Right lobe of liver (tissue), 6 donors: ENCODE measurements around the gene IQGAP3. TPM values are rescaled to one million over a fixed set of nuclear protein-coding genes. Genes with fewer than 3 reads are reported as not detected.

Experiments
- ATAC-seq, 4 donors: fragments of 200-7000 bp; cut with Tn5 transposase; one replicate each; pipeline ENCODE4 v1.9.1; 2020; ENCODE audit warnings: mild to moderate bottlenecking in 4 of 4, moderate library complexity in 4 of 4
- DNase-seq, 3 donors: peaks; one replicate each; pipeline ENCODE4 v3.0.0-alpha.2; 2020
- H3K27ac ChIP-seq, 3 donors: fragments of 200-600 bp; one replicate each; pipeline ENCODE4 v1.8.0; 2022
- H3K27me3 ChIP-seq, 2 donors: fragments of 200-600 bp; one replicate each; pipeline ENCODE4 v1.8.0; 2022
- H3K36me3 ChIP-seq, 4 donors: fragments of 200-600 bp; sonication (generic) in 1 of 4; one replicate each; pipeline versions ENCODE4 v1.5.1 to v1.8.0; 2017 to 2022; ENCODE audit warnings: control low read depth in 1 of 4
- H3K4me1 ChIP-seq, 4 donors: fragments of 200-600 bp; sonication (generic) in 1 of 4; one replicate each; pipeline versions ENCODE4 v1.5.1 to v1.8.0; 2017 to 2022; ENCODE audit warnings: control low read depth in 1 of 4
- H3K4me3 ChIP-seq, 3 donors: fragments of 200-600 bp; one replicate each; pipeline ENCODE4 v1.8.0; 2022
- H3K9me3 ChIP-seq, 4 donors: fragments of 200-600 bp; sonication (generic) in 1 of 4; one replicate each; pipeline versions ENCODE4 v1.5.1 to v1.8.0; 2017 to 2022; ENCODE audit warnings: control low read depth in 1 of 4
- POLR2A ChIP-seq: fragments of 450-650 bp; IDR thresholded peaks from one replicate; pipeline ENCODE4 v1.6.1; 2017; ENCODE audit warnings: antibody characterized with exemption, mild to moderate bottlenecking
- WGBS: methylation state at CpG from one replicate; pipeline ENCODE4 v1.1.6; 2018; ENCODE audit warnings: low coverage, low lambda C conversion rate; ENCODE audit not compliant: insufficient coverage; ENCODE audit errors: missing lambda C conversion rate; 5-methylcytosine and 5-hydroxymethylcytosine counted together
- intact Hi-C, 2 donors: fragments of 100-400 bp; cut with DNase I; formaldehyde crosslinking; loops; one replicate each; pipeline versions ENCODE4 v1.11.2 to v1.14.1; 2022
- total RNA-seq, 6 experiments: library from RNA; depleted of rRNA in 2 of 6; stranded (reverse); fragments of >200 nt in 2 of 6; fragmentation: NEBNext Ultra II Directional in 3 of 6; extraction: Animal tissue kit (Norgen Biotek cat#: 25700) in 3 of 6; gene quantifications; one replicate each; pipeline versions ENCODE4 v1.1.0 to v1.2.4, GENCODE V29; 2016 to 2023
- TF ChIP-seq, protein P1 (sequence below), 4 donors: fragments of 200-600 bp in 3 of 4; fragments of 450-650 bp in 1 of 4; IDR thresholded peaks; one replicate each; pipeline versions ENCODE4 v1.5.1 to v1.8.0; 2016 to 2022; ENCODE audit warnings: antibody characterized with exemption in 4 of 4, mild to moderate bottlenecking in 2 of 4
- donor health status: DM: no; HTN: yes; CAD: no.
- donor health status: DM: no; HTN: no; CAD: no.
- donor health status: DM: no; HTN: no; CAD: no.
- donor health status: DM: no; HTN: yes; CAD: no.
- donor health status: DM: no; HTN: yes; CAD: no.

Gene IQGAP3
- total RNA-seq, 6 experiments from 2014 or later, result 0.07 to 2.6 (median 0.95) TPM

GRCh38 chr1:156509424-156510034 is 62.8 kb downstream of the IQGAP3 start:
- H3K4me1 ChIP-seq, result peaks cover 0 to 3% (median 2%) of the 10 kb centered on the region in 4 donors
- intact Hi-C loops, result no loop called here
- DNase-seq (no peak), ATAC-seq (no peak)
- no peaks in the 10 kb centered on the region for H3K36me3 ChIP-seq
- 62% methylated on average over 5 of the region's 9 CpGs for WGBS
- H3K27ac ChIP-seq, result no peak overlapping the region
- no peak overlapping the region for H3K4me3 ChIP-seq
- no peaks in the 10 kb centered on the region for H3K9me3 ChIP-seq
- H3K27me3 ChIP-seq, result no peaks in the 10 kb centered on the region
- TF ChIP-seq, protein P1, sequence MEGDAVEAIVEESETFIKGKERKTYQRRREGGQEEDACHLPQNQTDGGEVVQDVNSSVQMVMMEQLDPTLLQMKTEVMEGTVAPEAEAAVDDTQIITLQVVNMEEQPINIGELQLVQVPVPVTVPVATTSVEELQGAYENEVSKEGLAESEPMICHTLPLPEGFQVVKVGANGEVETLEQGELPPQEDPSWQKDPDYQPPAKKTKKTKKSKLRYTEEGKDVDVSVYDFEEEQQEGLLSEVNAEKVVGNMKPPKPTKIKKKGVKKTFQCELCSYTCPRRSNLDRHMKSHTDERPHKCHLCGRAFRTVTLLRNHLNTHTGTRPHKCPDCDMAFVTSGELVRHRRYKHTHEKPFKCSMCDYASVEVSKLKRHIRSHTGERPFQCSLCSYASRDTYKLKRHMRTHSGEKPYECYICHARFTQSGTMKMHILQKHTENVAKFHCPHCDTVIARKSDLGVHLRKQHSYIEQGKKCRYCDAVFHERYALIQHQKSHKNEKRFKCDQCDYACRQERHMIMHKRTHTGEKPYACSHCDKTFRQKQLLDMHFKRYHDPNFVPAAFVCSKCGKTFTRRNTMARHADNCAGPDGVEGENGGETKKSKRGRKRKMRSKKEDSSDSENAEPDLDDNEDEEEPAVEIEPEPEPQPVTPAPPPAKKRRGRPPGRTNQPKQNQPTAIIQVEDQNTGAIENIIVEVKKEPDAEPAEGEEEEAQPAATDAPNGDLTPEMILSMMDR (IDR thresholded peaks at IDR 0.05), result no peak
- TF ChIP-seq POLR2A, result no peak

- Histone ChIP-seq H3K4me1 (peaks cover 0 to 10% (median 5%) of the 10 kb centered on the region in 4 donors), H3K27me3 (no peaks in the 10 kb centered on the region), H3K36me3 (no peaks in the 10 kb centered on the region), H3K27ac (peak overlapping the region in 2 of 3 donors; percentile 18 to 26), H3K9me3 (no peaks in the 10 kb centered on the region), H3K4me3 (no peak overlapping the region)
- 75% methylated on average over 1 of the region's 2 CpGs for WGBS
- no peak for ATAC-seq
- intact Hi-C loops, result no loop called here
- TF ChIP-seq, protein P1 (IDR thresholded peaks at IDR 0.05), result no peak
- no peak for DNase-seq
Observed at GRCh38 chr1:156508955-156509234, 63.5 kb downstream of the IQGAP3 start.

GRCh38 chr1:156508205-156508954 is 64.0 kb downstream of the IQGAP3 start:
- no peak for DNase-seq
- peak overlapping the region in 2 of 3 donors; percentile 18 to 26 for H3K27ac ChIP-seq
- WGBS, result 33% methylated on average over 4 of the region's 7 CpGs
- intact Hi-C loops, result no loop called here
- peaks cover 0 to 11% (median 5%) of the 10 kb centered on the region in 4 donors for H3K4me1 ChIP-seq
- no peaks in the 10 kb centered on the region for H3K9me3 ChIP-seq
- no peaks in the 10 kb centered on the region for H3K36me3 ChIP-seq
- TF ChIP-seq, protein P1 (IDR thresholded peaks at IDR 0.05), result no peak
- no peak for TF ChIP-seq POLR2A
- no peak overlapping the region for H3K4me3 ChIP-seq
- no peak for ATAC-seq
- no peaks in the 10 kb centered on the region for H3K27me3 ChIP-seq

DNA sequence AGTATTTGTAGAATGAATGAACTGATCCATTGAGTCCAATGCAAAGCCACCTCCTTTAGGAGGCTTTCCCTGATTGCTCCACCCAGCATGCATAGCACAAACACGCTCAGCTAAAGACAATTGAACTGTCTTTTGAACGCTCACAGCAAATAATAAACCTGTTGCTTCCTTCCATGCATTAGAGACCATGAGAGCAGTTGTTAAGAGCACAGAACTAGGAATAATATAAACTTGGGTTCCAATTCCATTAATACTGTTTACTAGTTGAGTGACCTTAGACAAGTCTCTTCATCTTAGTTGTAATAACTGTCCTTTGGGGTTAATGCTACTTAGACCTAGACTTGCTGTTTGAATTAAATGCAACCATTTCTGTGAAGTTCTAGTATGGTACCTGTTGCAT is 65.9 kb downstream of the IQGAP3 start:
- peaks cover 0 to 23% (median 5%) of the 10 kb centered on the region in 4 donors for H3K4me1 ChIP-seq
- H3K4me3 ChIP-seq, result no peak overlapping the region
- 73% methylated on average over 2 of the region's 2 CpGs for WGBS
- H3K36me3 ChIP-seq, result no peaks in the 10 kb centered on the region
- no peaks in the 10 kb centered on the region for H3K9me3 ChIP-seq
- TF ChIP-seq, protein P1 (IDR thresholded peaks at IDR 0.05), result no peak
- TF ChIP-seq POLR2A, result no peak
- DNase-seq (no peak), ATAC-seq (no peak)
- H3K27me3 ChIP-seq, result no peaks in the 10 kb centered on the region
- H3K27ac ChIP-seq, result no peak overlapping the region
- intact Hi-C loops, result no loop called here
